ENCODE results near the gene CEMIP.

Gene CEMIP

GRCh38 chr15:80985981-80986380 is 206.8 kb downstream of the CEMIP start:
- no peak overlapping the region for H3K4me3 ChIP-seq (ENCODE audit: control insufficient read depth, low read depth, low read length)
- no peak for DNase-seq (ENCODE audit: low read depth)
- TF ChIP-seq CTCF (conservative IDR thresholded peaks at IDR 0.05; ENCODE audit: control insufficient read depth, insufficient read depth, low read depth, low read length), result no peak

DNA sequence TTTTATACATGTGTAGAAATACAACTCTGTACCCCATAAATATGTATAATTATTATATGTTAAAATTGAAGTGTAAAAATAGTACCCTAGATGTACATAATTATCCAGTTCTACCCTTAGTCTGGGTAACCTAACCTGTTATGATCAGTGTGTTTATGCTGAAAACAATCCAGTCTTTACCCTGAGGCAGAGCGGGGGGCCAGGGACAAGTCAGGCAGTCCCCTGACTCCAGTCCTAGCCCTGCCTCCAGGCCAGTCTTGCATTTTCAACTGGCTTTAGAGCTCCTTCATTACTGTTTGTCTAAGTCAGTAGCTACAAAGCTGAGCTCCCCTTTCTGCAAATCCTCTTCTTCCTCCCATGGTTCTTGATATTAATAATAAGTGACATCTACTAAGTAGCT is 207.3 kb downstream of the CEMIP start:
- no peak overlapping the region for H3K4me3 ChIP-seq (ENCODE audit: control insufficient read depth, low read depth, low read length)
- no peak for TF ChIP-seq CTCF (conservative IDR thresholded peaks at IDR 0.05; ENCODE audit: control insufficient read depth, insufficient read depth, low read depth, low read length)
- DNase-seq (ENCODE audit: low read depth), result no peak

DNA sequence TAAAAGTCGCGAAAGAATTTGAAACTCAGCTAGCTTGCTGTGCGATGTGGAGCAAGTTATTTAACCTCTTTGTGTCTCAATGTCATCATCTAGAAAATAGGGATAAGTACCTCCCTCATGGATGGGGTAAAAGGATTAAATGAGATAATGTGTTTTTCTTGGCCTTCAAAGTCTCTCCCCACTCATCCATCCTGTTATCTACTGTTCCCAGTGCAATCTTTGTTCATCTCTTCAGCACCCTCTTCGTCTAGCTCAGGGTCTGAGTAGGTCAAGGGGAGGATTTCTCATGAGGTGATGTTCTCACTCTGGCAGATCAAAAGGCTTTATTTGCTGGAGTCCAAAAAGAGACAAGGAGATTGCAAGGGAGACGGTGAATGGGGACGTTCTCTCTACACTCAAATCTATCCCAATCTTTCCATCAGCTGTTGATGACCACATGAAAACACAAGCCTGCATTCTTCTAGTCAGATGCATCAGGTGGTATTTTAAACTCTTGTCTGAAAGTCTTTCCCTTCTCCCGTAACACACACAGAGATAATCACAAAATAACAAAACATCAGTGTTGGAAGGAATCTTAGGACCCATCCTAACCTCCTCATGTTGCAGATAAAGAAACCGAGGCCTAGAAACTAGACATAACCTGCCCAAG is 209.1 kb downstream of the CEMIP start:
- no peak for DNase-seq (ENCODE audit: low read depth)
- H3K4me3 ChIP-seq (ENCODE audit: control insufficient read depth, low read depth, low read length), result peak overlapping the region; percentile 94
- TF ChIP-seq CTCF (conservative IDR thresholded peaks at IDR 0.05; ENCODE audit: control insufficient read depth, insufficient read depth, low read depth, low read length), result no peak

DNA sequence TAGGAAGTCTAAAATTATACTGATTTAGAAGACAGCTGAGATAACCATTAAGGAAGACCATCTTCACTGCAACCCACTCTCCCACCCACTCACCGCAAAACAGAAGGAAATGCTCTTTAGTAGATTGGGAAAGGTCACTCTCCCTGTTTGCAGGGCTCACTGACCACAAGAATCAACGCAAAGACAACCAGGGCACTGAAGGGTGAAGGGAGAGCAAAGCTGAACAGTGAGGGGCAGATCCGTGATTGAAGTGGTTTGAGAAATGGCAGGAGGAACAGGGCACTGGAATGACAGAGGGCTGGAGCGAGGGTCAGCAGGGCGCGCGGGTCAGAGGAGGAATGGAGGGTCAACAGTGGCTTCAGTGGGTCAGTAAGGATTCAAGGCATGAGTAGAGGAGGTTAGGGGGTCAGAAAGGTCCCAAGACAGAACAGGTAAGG is 209.9 kb downstream of the CEMIP start:
- TF ChIP-seq CTCF (conservative IDR thresholded peaks at IDR 0.05; ENCODE audit: control insufficient read depth, insufficient read depth, low read depth, low read length), result no peak
- no peak for DNase-seq (ENCODE audit: low read depth)
- peak overlapping the region; percentile 94 for H3K4me3 ChIP-seq (ENCODE audit: control insufficient read depth, low read depth, low read length)

DNA sequence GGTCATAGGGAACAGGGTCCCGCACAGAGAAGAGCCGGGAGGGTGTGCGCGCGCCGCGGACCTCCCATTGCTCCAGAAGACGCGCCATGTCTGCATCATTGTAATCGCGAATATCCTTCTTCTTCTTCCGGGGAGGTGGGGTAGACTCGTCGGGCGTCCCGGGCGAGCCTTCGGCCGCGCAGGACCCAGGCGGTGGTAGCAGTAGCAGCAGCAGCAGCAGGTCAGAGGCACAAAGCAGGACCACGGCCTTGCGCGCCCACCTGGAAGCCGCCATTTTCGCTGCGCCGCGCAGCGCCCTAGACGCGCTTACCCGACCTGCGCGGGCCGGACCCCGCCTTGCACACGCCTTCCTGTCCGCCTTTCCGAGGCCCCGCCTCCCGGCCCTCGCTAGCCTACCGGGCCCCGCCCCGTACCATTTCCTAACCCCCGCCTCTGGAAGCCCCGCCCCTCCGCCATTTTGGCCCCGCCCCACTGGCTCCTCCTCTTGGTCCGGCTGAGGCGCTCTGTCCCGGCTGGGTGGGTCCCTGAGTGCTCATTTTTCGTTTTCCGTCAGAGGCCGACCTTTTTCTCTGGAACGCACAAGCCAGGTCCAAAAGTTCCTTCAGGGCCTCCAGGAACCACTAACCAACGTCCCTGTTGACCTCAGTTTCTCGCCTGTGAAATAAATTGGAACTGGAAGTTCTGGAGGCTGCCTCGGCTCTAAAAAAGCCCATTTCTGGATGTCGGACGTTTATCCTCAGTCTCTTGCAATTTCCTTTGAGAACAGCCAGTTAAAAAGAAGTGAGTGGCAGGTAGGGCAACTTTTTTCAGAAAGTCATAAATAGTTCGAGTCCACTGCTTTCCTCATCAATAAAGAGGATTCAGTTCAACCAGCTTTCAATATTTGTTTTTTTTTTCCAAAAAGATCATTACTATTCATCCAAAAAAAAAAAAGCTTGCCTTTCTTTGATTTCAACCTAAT is 210.6 kb downstream of the CEMIP start, which contains the start of gene MESD:
Gene MESD (minus strand): TSS at position 302 of the 961 bp plus-strand sequence. CDS start 28 bp downstream, at position 274.
- TF ChIP-seq CTCF (conservative IDR thresholded peaks at IDR 0.05; ENCODE audit: control insufficient read depth, insufficient read depth, low read depth, low read length), result no peak

GRCh38 chr15:80990955-80991354 is 211.8 kb downstream of the CEMIP start:
- H3K4me3 ChIP-seq (ENCODE audit: control insufficient read depth, low read depth, low read length), result no peak overlapping the region
- DNase-seq (ENCODE audit: low read depth), result peak; percentile 31
- TF ChIP-seq CTCF (conservative IDR thresholded peaks at IDR 0.05; ENCODE audit: control insufficient read depth, insufficient read depth, low read depth, low read length), result no peak

More for the DNA sequence above, 210.6 kb downstream of the CEMIP start, which contains the start of gene MESD:
- peak; percentile 92 for DNase-seq (ENCODE audit: low read depth)
- H3K4me3 ChIP-seq (ENCODE audit: control insufficient read depth, low read depth, low read length), result peak within 1 kb of the TSS; percentile 94
